Measurements from ENCODE around the gene SLC35D3.

DNA sequence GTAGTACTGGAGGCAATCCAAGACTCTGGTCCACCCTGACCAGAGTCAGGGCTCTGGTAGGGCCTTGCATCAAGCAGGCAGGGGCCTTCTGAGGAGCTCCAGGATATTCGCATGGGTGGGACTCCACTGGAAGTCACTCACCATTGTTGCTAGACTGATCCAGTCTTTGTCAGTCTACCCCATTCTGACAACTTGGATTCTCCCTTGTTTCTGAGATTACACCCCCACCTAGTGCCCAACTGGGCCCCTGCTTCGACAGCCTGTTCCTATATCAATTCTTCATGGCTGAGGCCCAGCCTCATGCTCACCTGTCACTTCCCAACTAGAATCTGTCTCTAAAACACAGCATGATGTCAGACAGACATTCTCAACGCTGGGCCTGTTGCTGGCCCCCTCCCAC lies 5.2 kb downstream of the SLC35D3 start:
- TF ChIP-seq EP300 (IDR thresholded peaks at IDR 0.05) (no peak), POLR2A (IDR thresholded peaks at IDR 0.05) (no peak)
- TF ChIP-seq, protein P1, sequence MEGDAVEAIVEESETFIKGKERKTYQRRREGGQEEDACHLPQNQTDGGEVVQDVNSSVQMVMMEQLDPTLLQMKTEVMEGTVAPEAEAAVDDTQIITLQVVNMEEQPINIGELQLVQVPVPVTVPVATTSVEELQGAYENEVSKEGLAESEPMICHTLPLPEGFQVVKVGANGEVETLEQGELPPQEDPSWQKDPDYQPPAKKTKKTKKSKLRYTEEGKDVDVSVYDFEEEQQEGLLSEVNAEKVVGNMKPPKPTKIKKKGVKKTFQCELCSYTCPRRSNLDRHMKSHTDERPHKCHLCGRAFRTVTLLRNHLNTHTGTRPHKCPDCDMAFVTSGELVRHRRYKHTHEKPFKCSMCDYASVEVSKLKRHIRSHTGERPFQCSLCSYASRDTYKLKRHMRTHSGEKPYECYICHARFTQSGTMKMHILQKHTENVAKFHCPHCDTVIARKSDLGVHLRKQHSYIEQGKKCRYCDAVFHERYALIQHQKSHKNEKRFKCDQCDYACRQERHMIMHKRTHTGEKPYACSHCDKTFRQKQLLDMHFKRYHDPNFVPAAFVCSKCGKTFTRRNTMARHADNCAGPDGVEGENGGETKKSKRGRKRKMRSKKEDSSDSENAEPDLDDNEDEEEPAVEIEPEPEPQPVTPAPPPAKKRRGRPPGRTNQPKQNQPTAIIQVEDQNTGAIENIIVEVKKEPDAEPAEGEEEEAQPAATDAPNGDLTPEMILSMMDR (IDR thresholded peaks at IDR 0.05): no peak

Measured in sigmoid colon (tissue), 4 donors.